Measurements from ENCODE around the gene COL5A2.

Gene COL5A2

GRCh38 chr2:189134485-189134884 lies 45.1 kb downstream of the COL5A2 start:
- Histone ChIP-seq H3K9ac (ENCODE audit: low read depth, low read length) (no peak overlapping the region), H3K27me3 (ENCODE audit: insufficient read depth, low read length, poor library complexity) (no peaks in the 10 kb centered on the region), H4K20me1 (ENCODE audit: insufficient read depth, low read length) (no peaks in the 10 kb centered on the region), H3K79me2 (ENCODE audit: insufficient read depth, low read length) (no peaks in the 10 kb centered on the region), H3K36me3 (ENCODE audit: insufficient read depth, low read length) (no peaks in the 10 kb centered on the region), H3K4me2 (ENCODE audit: insufficient read depth, low read length) (no peak overlapping the region), H3K4me3 (ENCODE audit: low read depth in 1 of 2, low read length in 2 of 2) (no peak overlapping the region), H3K4me1 (ENCODE audit: insufficient read depth, low read length) (no peaks in the 10 kb centered on the region), H3K27ac (ENCODE audit: low read length) (no peak overlapping the region), H2AFZ (ENCODE audit: low read depth, low read length) (no peak overlapping the region), H3K9me3 (ENCODE audit: insufficient read depth, low read length, severe bottlenecking) (no peaks in the 10 kb centered on the region)
- TF ChIP-seq CTCF (IDR thresholded peaks at IDR 0.05; ENCODE audit: borderline replicate concordance, extremely low read depth, low read length, poor library complexity, severe bottlenecking) (no peak), EZH2 (IDR thresholded peaks at IDR 0.05; ENCODE audit: borderline replicate concordance, low read depth, low read length, severe bottlenecking) (no peak)
- ATAC-seq (ENCODE audit: insufficient read depth, low read depth) = no peak
- DNase-seq = no peak

GRCh38 chr2:189131991-189132390 lies 47.6 kb downstream of the COL5A2 start:
- Histone ChIP-seq H3K36me3 (ENCODE audit: insufficient read depth, low read length) (no peaks in the 10 kb centered on the region), H3K4me3 (ENCODE audit: low read depth in 1 of 2, low read length in 2 of 2) (no peak overlapping the region), H3K79me2 (ENCODE audit: insufficient read depth, low read length) (no peaks in the 10 kb centered on the region), H3K9ac (ENCODE audit: low read depth, low read length) (no peak overlapping the region), H3K9me3 (ENCODE audit: insufficient read depth, low read length, severe bottlenecking) (no peaks in the 10 kb centered on the region), H3K27me3 (ENCODE audit: insufficient read depth, low read length, poor library complexity) (peaks cover 2% of the 10 kb centered on the region), H3K27ac (ENCODE audit: low read length) (no peak overlapping the region), H4K20me1 (ENCODE audit: insufficient read depth, low read length) (no peaks in the 10 kb centered on the region), H3K4me1 (ENCODE audit: insufficient read depth, low read length) (no peaks in the 10 kb centered on the region), H3K4me2 (ENCODE audit: insufficient read depth, low read length) (no peak overlapping the region), H2AFZ (ENCODE audit: low read depth, low read length) (no peak overlapping the region)
- ATAC-seq (ENCODE audit: insufficient read depth, low read depth) (no peak), DNase-seq (no peak)
- TF ChIP-seq CTCF (IDR thresholded peaks at IDR 0.05; ENCODE audit: borderline replicate concordance, extremely low read depth, low read length, poor library complexity, severe bottlenecking) (no peak), EZH2 (IDR thresholded peaks at IDR 0.05; ENCODE audit: borderline replicate concordance, low read depth, low read length, severe bottlenecking) (no peak)

- H4K20me1 ChIP-seq (ENCODE audit: insufficient read depth, low read length) = no peaks in the 10 kb centered on the region
- TF ChIP-seq CTCF (IDR thresholded peaks at IDR 0.05; ENCODE audit: borderline replicate concordance, extremely low read depth, low read length, poor library complexity, severe bottlenecking) (no peak), EZH2 (IDR thresholded peaks at IDR 0.05; ENCODE audit: borderline replicate concordance, low read depth, low read length, severe bottlenecking) (no peak)
- H3K9ac ChIP-seq (ENCODE audit: low read depth, low read length) = no peak overlapping the region
- H2AFZ ChIP-seq (ENCODE audit: low read depth, low read length) = no peak overlapping the region
- H3K36me3 ChIP-seq (ENCODE audit: insufficient read depth, low read length) = no peaks in the 10 kb centered on the region
- no peaks in the 10 kb centered on the region for H3K4me1 ChIP-seq (ENCODE audit: insufficient read depth, low read length)
- ATAC-seq (ENCODE audit: insufficient read depth, low read depth) (no peak), DNase-seq (no peak)
- H3K4me3 ChIP-seq (ENCODE audit: low read depth in 1 of 2, low read length in 2 of 2) = no peak overlapping the region
- H3K9me3 ChIP-seq (ENCODE audit: insufficient read depth, low read length, severe bottlenecking) = no peaks in the 10 kb centered on the region
- H3K4me2 ChIP-seq (ENCODE audit: insufficient read depth, low read length) = no peak overlapping the region
- H3K27ac ChIP-seq (ENCODE audit: low read length) = no peak overlapping the region
- no peaks in the 10 kb centered on the region for H3K79me2 ChIP-seq (ENCODE audit: insufficient read depth, low read length)
- peaks cover 2% of the 10 kb centered on the region for H3K27me3 ChIP-seq (ENCODE audit: insufficient read depth, low read length, poor library complexity)
Observed at GRCh38 chr2:189129971-189130370, 49.6 kb downstream of the COL5A2 start.

GRCh38 chr2:189128970-189129369 lies 50.6 kb downstream of the COL5A2 start:
- no peaks in the 10 kb centered on the region for H4K20me1 ChIP-seq (ENCODE audit: insufficient read depth, low read length)
- DNase-seq = no peak
- H3K4me3 ChIP-seq (ENCODE audit: low read depth in 1 of 2, low read length in 2 of 2) = no peak overlapping the region
- no peak overlapping the region for H3K4me2 ChIP-seq (ENCODE audit: insufficient read depth, low read length)
- H3K9me3 ChIP-seq (ENCODE audit: insufficient read depth, low read length, severe bottlenecking) = no peaks in the 10 kb centered on the region
- H3K27me3 ChIP-seq (ENCODE audit: insufficient read depth, low read length, poor library complexity) = peaks cover 2% of the 10 kb centered on the region
- H3K36me3 ChIP-seq (ENCODE audit: insufficient read depth, low read length) = no peaks in the 10 kb centered on the region
- H3K4me1 ChIP-seq (ENCODE audit: insufficient read depth, low read length) = no peaks in the 10 kb centered on the region
- no peak for ATAC-seq (ENCODE audit: insufficient read depth, low read depth)
- no peak overlapping the region for H2AFZ ChIP-seq (ENCODE audit: low read depth, low read length)
- no peaks in the 10 kb centered on the region for H3K79me2 ChIP-seq (ENCODE audit: insufficient read depth, low read length)
- TF ChIP-seq EZH2 (IDR thresholded peaks at IDR 0.05; ENCODE audit: borderline replicate concordance, low read depth, low read length, severe bottlenecking) = no peak
- no peak for TF ChIP-seq CTCF (IDR thresholded peaks at IDR 0.05; ENCODE audit: borderline replicate concordance, extremely low read depth, low read length, poor library complexity, severe bottlenecking)
- H3K27ac ChIP-seq (ENCODE audit: low read length) = no peak overlapping the region
- no peak overlapping the region for H3K9ac ChIP-seq (ENCODE audit: low read depth, low read length)

Data from DND-41 (cell line).